Smooth muscle cell (in vitro differentiated cells): Measurements from ENCODE around the gene SIGLEC11. TPM values are rescaled to one million over a fixed set of nuclear protein-coding genes. Genes with fewer than 3 reads are reported as not detected.

ENCODE experiments used
- DNase-seq: peaks from one replicate; lab custom pipeline; 2025; ENCODE audit not compliant: unreplicated experiment; lab: John Stamatoyannopoulos, UW
- H2AFZ ChIP-seq: fragments of 200-600 bp; sonication (generic); 2 replicates; pipeline ENCODE4 v1.6.0; 2016; ENCODE audit warnings: antibody characterized with exemption, low read depth, mild to moderate bottlenecking
- H3F3A ChIP-seq: fragments of 200-600 bp; sonication (generic); 2 replicates; pipeline ENCODE4 v1.6.0; 2017; ENCODE audit warnings: antibody characterized with exemption, low read depth
- H3K27ac ChIP-seq: fragments of 200-600 bp; sonication (generic); 2 replicates; pipeline ENCODE4 v1.5.1; 2016; ENCODE audit warnings: low read depth, mild to moderate bottlenecking
- H3K27me3 ChIP-seq: fragments of 200-600 bp; sonication (generic); 2 replicates; pipeline ENCODE4 v1.6.1; 2016; ENCODE audit warnings: low read depth, mild to moderate bottlenecking
- H3K36me3 ChIP-seq: fragments of 200-600 bp; sonication (generic); 2 replicates; pipeline ENCODE4 v1.5.1; 2016; ENCODE audit warnings: low read depth
- H3K4me1 ChIP-seq: fragments of 200-600 bp; sonication (generic); 2 replicates; pipeline ENCODE4 v1.5.1; 2016; ENCODE audit warnings: low read depth
- H3K4me2 ChIP-seq: fragments of 200-600 bp; sonication (generic); 2 replicates; pipeline ENCODE4 v1.6.0; 2016; ENCODE audit warnings: mild to moderate bottlenecking
- H3K4me3 ChIP-seq: fragments of 200-600 bp; sonication (generic); 2 replicates; pipeline ENCODE4 v1.5.1; 2016; ENCODE audit warnings: mild to moderate bottlenecking
- H3K79me2 ChIP-seq: fragments of 200-600 bp; sonication (generic); 2 replicates; pipeline ENCODE4 v1.6.0; 2016; ENCODE audit warnings: low read depth, mild to moderate bottlenecking
- H3K9ac ChIP-seq: fragments of 200-600 bp; sonication (generic); 2 replicates; pipeline ENCODE4 v1.6.0; 2016; ENCODE audit warnings: low read depth
- H3K9me3 ChIP-seq: fragments of 200-600 bp; sonication (generic); replicated peaks from 2 replicates; pipeline ENCODE4 v1.5.1; 2016; ENCODE audit warnings: low read depth
- H4K20me1 ChIP-seq: fragments of 200-600 bp; sonication (generic); 2 replicates; pipeline ENCODE4 v1.6.0; 2016; ENCODE audit warnings: low read depth
- WGBS: methylation state at CpG from one replicate; pipeline ENCODE4 v1.1.7; 2016; ENCODE audit warnings: low lambda C conversion rate; 5-methylcytosine and 5-hydroxymethylcytosine counted together
- polyA plus RNA-seq: library from polyadenylated mRNA; unstranded; fragments of >200 nt; fragmentation: Nextera tagmentation; extraction: Ambion mirVana; gene quantifications from 2 replicates; pipeline ENCODE4 v1.2.1, GENCODE V29; 2016
- total RNA-seq: library from RNA; depleted of rRNA; stranded (reverse); fragments of >200 nt; gene quantifications from 2 replicates; pipeline ENCODE4 v1.2.3, GENCODE V29; 2014
- TF ChIP-seq, protein P1 (sequence below): fragments of 200-600 bp; sonication (generic); IDR thresholded peaks from 2 replicates; pipeline ENCODE4 v1.5.1; 2017; ENCODE audit warnings: borderline replicate concordance, mild to moderate bottlenecking, antibody characterized with exemption; ENCODE audit not compliant: insufficient read depth, poor library complexity, severe bottlenecking

The SIGLEC11 gene
- total and polyA plus RNA-seq, 2 experiments from 2014 or later = not detected

DNA sequence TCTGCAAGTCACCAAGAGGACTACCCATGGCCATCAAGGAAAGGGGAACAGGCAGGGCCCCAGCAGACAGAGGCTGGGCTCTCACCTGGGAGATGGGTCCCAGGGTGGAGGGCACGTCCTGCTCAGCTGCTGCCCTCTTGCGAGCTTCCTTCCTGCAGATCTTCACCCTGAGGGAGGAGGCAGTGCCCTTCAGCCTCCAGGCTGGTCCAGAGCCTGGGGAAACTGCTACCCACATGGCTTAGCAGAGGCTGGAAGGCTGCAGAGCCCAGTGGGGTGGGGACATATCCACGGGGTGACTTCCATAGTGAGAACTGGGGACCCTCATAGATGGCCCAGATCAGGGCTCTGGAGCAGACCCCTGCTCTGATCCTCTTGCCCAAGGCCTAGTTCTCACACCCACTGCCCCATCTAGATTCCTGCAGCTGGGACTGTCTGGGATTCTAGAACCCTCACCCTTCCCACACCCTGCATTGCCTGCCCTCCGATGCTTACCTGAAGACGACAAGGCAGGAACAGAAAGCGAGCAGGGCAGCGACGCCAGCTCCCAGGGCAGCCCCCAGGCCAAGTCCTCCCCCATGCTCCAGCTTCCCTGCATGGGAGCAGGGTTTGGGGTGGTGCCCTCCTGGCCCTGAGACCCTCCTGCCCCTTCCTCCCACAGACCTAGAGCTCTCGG, 9.0 kb downstream of the SIGLEC11 start:
- no peaks in the 10 kb centered on the region for H4K20me1 ChIP-seq
- H3K27ac ChIP-seq = no peak overlapping the region
- H3K9me3 ChIP-seq = no peaks in the 10 kb centered on the region
- H3K4me2 ChIP-seq = no peak overlapping the region
- TF ChIP-seq, protein P1, sequence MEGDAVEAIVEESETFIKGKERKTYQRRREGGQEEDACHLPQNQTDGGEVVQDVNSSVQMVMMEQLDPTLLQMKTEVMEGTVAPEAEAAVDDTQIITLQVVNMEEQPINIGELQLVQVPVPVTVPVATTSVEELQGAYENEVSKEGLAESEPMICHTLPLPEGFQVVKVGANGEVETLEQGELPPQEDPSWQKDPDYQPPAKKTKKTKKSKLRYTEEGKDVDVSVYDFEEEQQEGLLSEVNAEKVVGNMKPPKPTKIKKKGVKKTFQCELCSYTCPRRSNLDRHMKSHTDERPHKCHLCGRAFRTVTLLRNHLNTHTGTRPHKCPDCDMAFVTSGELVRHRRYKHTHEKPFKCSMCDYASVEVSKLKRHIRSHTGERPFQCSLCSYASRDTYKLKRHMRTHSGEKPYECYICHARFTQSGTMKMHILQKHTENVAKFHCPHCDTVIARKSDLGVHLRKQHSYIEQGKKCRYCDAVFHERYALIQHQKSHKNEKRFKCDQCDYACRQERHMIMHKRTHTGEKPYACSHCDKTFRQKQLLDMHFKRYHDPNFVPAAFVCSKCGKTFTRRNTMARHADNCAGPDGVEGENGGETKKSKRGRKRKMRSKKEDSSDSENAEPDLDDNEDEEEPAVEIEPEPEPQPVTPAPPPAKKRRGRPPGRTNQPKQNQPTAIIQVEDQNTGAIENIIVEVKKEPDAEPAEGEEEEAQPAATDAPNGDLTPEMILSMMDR = no peak
- H3K36me3 ChIP-seq = no peaks in the 10 kb centered on the region
- DNase-seq = no peak
- WGBS = 90% methylated on average over 9 of the region's 9 CpGs
- no peaks in the 10 kb centered on the region for H3K79me2 ChIP-seq
- H3K27me3 ChIP-seq = no peaks in the 10 kb centered on the region
- no peak overlapping the region for H3K9ac ChIP-seq
- H3K4me3 ChIP-seq = no peak overlapping the region
- no peak overlapping the region for H2AFZ ChIP-seq
- no peaks in the 10 kb centered on the region for H3F3A ChIP-seq
- no peaks in the 10 kb centered on the region for H3K4me1 ChIP-seq

DNA sequence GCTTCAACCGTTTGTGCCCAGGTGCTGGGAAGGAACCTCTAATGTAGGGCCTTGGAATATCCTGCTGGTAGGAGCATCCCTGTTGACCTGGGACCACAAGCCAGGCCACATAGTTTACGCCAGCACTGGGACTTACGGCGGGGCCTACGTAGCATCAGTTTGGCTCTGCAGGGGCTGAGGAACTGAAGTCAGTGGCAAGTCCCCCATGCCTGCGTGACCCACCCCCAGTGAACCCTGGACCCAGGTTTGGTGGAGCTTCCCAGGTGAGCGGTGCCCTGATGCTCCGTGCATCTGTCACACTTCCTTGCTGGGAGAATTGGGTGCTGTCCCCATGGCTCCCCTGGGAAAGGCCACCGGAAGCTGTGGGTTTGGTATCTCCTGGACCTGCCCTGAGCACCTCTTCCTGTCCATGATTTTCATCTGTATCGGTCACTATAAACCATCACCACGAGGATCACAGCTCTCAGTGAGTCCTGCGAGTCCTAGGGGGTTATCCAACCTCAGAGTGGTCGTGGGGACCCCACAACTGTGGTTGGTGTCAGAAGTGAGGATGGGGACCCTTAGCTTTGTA, 9.9 kb downstream of the SIGLEC11 start:
- Histone ChIP-seq H4K20me1 (no peaks in the 10 kb centered on the region), H3K36me3 (no peaks in the 10 kb centered on the region), H3K4me3 (no peak overlapping the region), H3K79me2 (no peaks in the 10 kb centered on the region), H3K27me3 (no peaks in the 10 kb centered on the region), H3K4me2 (no peak overlapping the region), H3K27ac (no peak overlapping the region), H3K9ac (no peak overlapping the region), H3K9me3 (no peaks in the 10 kb centered on the region), H3F3A (no peaks in the 10 kb centered on the region), H3K4me1 (no peaks in the 10 kb centered on the region), H2AFZ (no peak overlapping the region)
- 91% methylated on average over 13 of the region's 13 CpGs for WGBS
- TF ChIP-seq, protein P1 = no peak
- DNase-seq = no peak

GRCh38 chr19:49950590-49950948, 10.4 kb downstream of the SIGLEC11 start:
- Histone ChIP-seq H3K4me2 (no peak overlapping the region), H3K27ac (no peak overlapping the region), H3K4me1 (no peaks in the 10 kb centered on the region), H3K79me2 (no peaks in the 10 kb centered on the region), H3K9ac (no peak overlapping the region), H3F3A (no peaks in the 10 kb centered on the region), H2AFZ (no peak overlapping the region), H3K4me3 (no peak overlapping the region), H3K27me3 (no peaks in the 10 kb centered on the region), H3K9me3 (no peaks in the 10 kb centered on the region), H4K20me1 (no peaks in the 10 kb centered on the region), H3K36me3 (no peaks in the 10 kb centered on the region)
- TF ChIP-seq, protein P1 = no peak
- WGBS = 91% methylated on average over 5 of the region's 5 CpGs
- DNase-seq = no peak
